Right lobe of liver (tissue), 6 donors: ENCODE data around the gene HDAC4. TPM values are rescaled to one million over a fixed set of nuclear protein-coding genes. Genes with fewer than 3 reads are reported as not detected.

Experiments used
- ATAC-seq, 4 donors: fragments of 200-7000 bp; cut with Tn5 transposase; one replicate each; pipeline ENCODE4 v1.9.1; 2020; ENCODE audit warnings: mild to moderate bottlenecking in 4 of 4, moderate library complexity in 4 of 4
- DNase-seq, 3 donors: peaks; one replicate each; pipeline ENCODE4 v3.0.0-alpha.2; 2020
- H3K27ac ChIP-seq, 3 donors: fragments of 200-600 bp; one replicate each; pipeline ENCODE4 v1.8.0; 2022
- H3K27me3 ChIP-seq, 2 donors: fragments of 200-600 bp; one replicate each; pipeline ENCODE4 v1.8.0; 2022
- H3K36me3 ChIP-seq, 4 donors: fragments of 200-600 bp; sonication (generic) in 1 of 4; one replicate each; pipeline versions ENCODE4 v1.5.1 to v1.8.0; 2017 to 2022; ENCODE audit warnings: control low read depth in 1 of 4
- H3K4me1 ChIP-seq, 4 donors: fragments of 200-600 bp; sonication (generic) in 1 of 4; one replicate each; pipeline versions ENCODE4 v1.5.1 to v1.8.0; 2017 to 2022; ENCODE audit warnings: control low read depth in 1 of 4
- H3K4me3 ChIP-seq, 3 donors: fragments of 200-600 bp; one replicate each; pipeline ENCODE4 v1.8.0; 2022
- H3K9me3 ChIP-seq, 4 donors: fragments of 200-600 bp; sonication (generic) in 1 of 4; one replicate each; pipeline versions ENCODE4 v1.5.1 to v1.8.0; 2017 to 2022; ENCODE audit warnings: control low read depth in 1 of 4
- CTCF ChIP-seq, 4 donors: fragments of 200-600 bp in 3 of 4; fragments of 450-650 bp in 1 of 4; IDR thresholded peaks; one replicate each; pipeline versions ENCODE4 v1.5.1 to v1.8.0; 2016 to 2022; ENCODE audit warnings: antibody characterized with exemption in 4 of 4, mild to moderate bottlenecking in 2 of 4
- POLR2A ChIP-seq: fragments of 450-650 bp; IDR thresholded peaks from one replicate; pipeline ENCODE4 v1.6.1; 2017; ENCODE audit warnings: antibody characterized with exemption, mild to moderate bottlenecking
- WGBS: methylation state at CpG from one replicate; pipeline ENCODE4 v1.1.6; 2018; ENCODE audit warnings: low coverage, low lambda C conversion rate; ENCODE audit not compliant: insufficient coverage; ENCODE audit errors: missing lambda C conversion rate; 5-methylcytosine and 5-hydroxymethylcytosine counted together
- intact Hi-C, 2 donors: fragments of 100-400 bp; cut with DNase I; formaldehyde crosslinking; loops; one replicate each; pipeline versions ENCODE4 v1.11.2 to v1.14.1; 2022
- total RNA-seq, 6 experiments: library from RNA; depleted of rRNA in 2 of 6; stranded (reverse); fragments of >200 nt in 2 of 6; fragmentation: NEBNext Ultra II Directional in 3 of 6; extraction: Animal tissue kit (Norgen Biotek cat#: 25700) in 3 of 6; gene quantifications; one replicate each; pipeline versions ENCODE4 v1.1.0 to v1.2.4, GENCODE V29; 2016 to 2023
- donor health status: DM: no; HTN: yes; CAD: no.
- donor health status: DM: no; HTN: no; CAD: no.
- donor health status: DM: no; HTN: no; CAD: no.
- donor health status: DM: no; HTN: yes; CAD: no.
- donor health status: DM: no; HTN: yes; CAD: no.

Gene HDAC4
- total RNA-seq, 6 experiments from 2014 or later = 8.9 to 22.4 (median 14.7) TPM

- ATAC-seq = no peak
- TF ChIP-seq POLR2A = no peak
- no peak for TF ChIP-seq CTCF (IDR thresholded peaks at IDR 0.05)
- DNase-seq = no peak
- H3K36me3 ChIP-seq = no peaks in the 10 kb centered on the region
- no peak overlapping the region for H3K27ac ChIP-seq
- WGBS = 60% methylated on average over 3 of the region's 4 CpGs
- H3K4me1 ChIP-seq = peaks cover 0 to 25% (median 7%) of the 10 kb centered on the region in 4 donors
- H3K4me3 ChIP-seq = no peak overlapping the region
- H3K27me3 ChIP-seq = no peaks in the 10 kb centered on the region
- intact Hi-C loops = no loop called here
- H3K9me3 ChIP-seq = no peaks in the 10 kb centered on the region
Measured at GRCh38 chr2:239266434-239266766, 134.4 kb downstream of the HDAC4 start.

- ATAC-seq (no peak), DNase-seq (peak in 1 of 3 donors; percentile 48)
- Histone ChIP-seq H3K4me1 (peaks cover 0 to 25% (median 7%) of the 10 kb centered on the region in 4 donors), H3K36me3 (no peaks in the 10 kb centered on the region), H3K9me3 (no peaks in the 10 kb centered on the region), H3K4me3 (no peak overlapping the region), H3K27me3 (no peaks in the 10 kb centered on the region), H3K27ac (peak overlapping the region in 1 of 3 donors; percentile 29)
- intact Hi-C loops = no loop called here
- no CpG with 5 or more reads among the region's 14 CpGs for WGBS
- TF ChIP-seq POLR2A (no peak), CTCF (IDR thresholded peaks at IDR 0.05) (no peak)
Measured at GRCh38 chr2:239265681-239266433, 135.0 kb downstream of the HDAC4 start.

- no peaks in the 10 kb centered on the region for H3K27me3 ChIP-seq
- intact Hi-C loops = no loop called here
- peaks cover 0 to 25% (median 7%) of the 10 kb centered on the region in 4 donors for H3K4me1 ChIP-seq
Measured at GRCh38 chr2:239264838-239265651, 135.8 kb downstream of the HDAC4 start.

GRCh38 chr2:239264492-239264837, 136.4 kb downstream of the HDAC4 start:
- peak overlapping the region in 2 of 3 donors; percentile 7 to 39 for H3K27ac ChIP-seq
- H3K4me3 ChIP-seq = no peak overlapping the region
- peaks cover 0 to 25% (median 7%) of the 10 kb centered on the region in 4 donors for H3K4me1 ChIP-seq
- no peaks in the 10 kb centered on the region for H3K27me3 ChIP-seq
- intact Hi-C loops = no loop called here
- H3K9me3 ChIP-seq = no peaks in the 10 kb centered on the region
- ATAC-seq (no peak), DNase-seq (peak in 1 of 3 donors; percentile 46)
- H3K36me3 ChIP-seq = no peaks in the 10 kb centered on the region
- 88% methylated on average over 2 of the region's 9 CpGs for WGBS
- TF ChIP-seq CTCF (IDR thresholded peaks at IDR 0.05) (no peak), POLR2A (no peak)

More at GRCh38 chr2:239264838-239265651, 135.8 kb downstream of the HDAC4 start:
- Histone ChIP-seq H3K9me3 (no peaks in the 10 kb centered on the region), H3K4me3 (no peak overlapping the region), H3K27ac (peak overlapping the region in 2 of 3 donors; percentile 29 to 39), H3K36me3 (no peaks in the 10 kb centered on the region)
- 0% methylated on average over 1 of the region's 11 CpGs for WGBS
- DNase-seq (peak in 2 of 3 donors; percentile 41 to 52), ATAC-seq (peak in 3 of 4 donors; percentile 7 to 59 (median 42))
- peak; percentile 28 for TF ChIP-seq POLR2A
- no peak for TF ChIP-seq CTCF (IDR thresholded peaks at IDR 0.05)
